ENCODE data around the gene NDST1.

The NDST1 gene

GRCh38 chr5:150562832-150563231 is 54.9 kb downstream of the NDST1 start:
- TF ChIP-seq GATA2 (IDR thresholded peaks at IDR 0.05; ENCODE audit: low read depth, low read length): no peak
- no peak for TF ChIP-seq GATA3 (IDR thresholded peaks at IDR 0.05; ENCODE audit: low read depth, low read length)

GRCh38 chr5:150565868-150566267 is 57.9 kb downstream of the NDST1 start:
- no peak for TF ChIP-seq GATA3 (IDR thresholded peaks at IDR 0.05; ENCODE audit: low read depth, low read length)
- TF ChIP-seq GATA2 (IDR thresholded peaks at IDR 0.05; ENCODE audit: low read depth, low read length): no peak

- TF ChIP-seq GATA2 (IDR thresholded peaks at IDR 0.05; ENCODE audit: low read depth, low read length) (no peak), GATA3 (IDR thresholded peaks at IDR 0.05; ENCODE audit: low read depth, low read length) (no peak)
Observed at GRCh38 chr5:150567031-150567717, 59.2 kb downstream of the NDST1 start.

GRCh38 chr5:150568663-150569062 is 60.7 kb downstream of the NDST1 start:
- TF ChIP-seq GATA3 (IDR thresholded peaks at IDR 0.05; ENCODE audit: low read depth, low read length): no peak
- TF ChIP-seq GATA2 (IDR thresholded peaks at IDR 0.05; ENCODE audit: low read depth, low read length): no peak

- TF ChIP-seq GATA2 (IDR thresholded peaks at IDR 0.05; ENCODE audit: low read depth, low read length): no peak
- no peak for TF ChIP-seq GATA3 (IDR thresholded peaks at IDR 0.05; ENCODE audit: low read depth, low read length)
Observed at GRCh38 chr5:150570333-150570732, 62.4 kb downstream of the NDST1 start.

- TF ChIP-seq GATA2 (IDR thresholded peaks at IDR 0.05; ENCODE audit: low read depth, low read length) (no peak), GATA3 (IDR thresholded peaks at IDR 0.05; ENCODE audit: low read depth, low read length) (no peak)
Observed at GRCh38 chr5:150571836-150572235, 63.9 kb downstream of the NDST1 start.

- TF ChIP-seq GATA2 (IDR thresholded peaks at IDR 0.05; ENCODE audit: low read depth, low read length) (no peak), GATA3 (IDR thresholded peaks at IDR 0.05; ENCODE audit: low read depth, low read length) (no peak)
Observed at GRCh38 chr5:150573216-150573615, 65.3 kb downstream of the NDST1 start.

GRCh38 chr5:150573867-150574817 is 66.2 kb downstream of the NDST1 start:
- TF ChIP-seq GATA3 (IDR thresholded peaks at IDR 0.05; ENCODE audit: low read depth, low read length): no peak
- no peak for TF ChIP-seq GATA2 (IDR thresholded peaks at IDR 0.05; ENCODE audit: low read depth, low read length)

GRCh38 chr5:150574818-150575547 is 67.1 kb downstream of the NDST1 start:
- TF ChIP-seq GATA3 (IDR thresholded peaks at IDR 0.05; ENCODE audit: low read depth, low read length): no peak
- TF ChIP-seq GATA2 (IDR thresholded peaks at IDR 0.05; ENCODE audit: low read depth, low read length): peak; percentile 20; the same call in 1 of the 2 replicates

- TF ChIP-seq GATA3 (IDR thresholded peaks at IDR 0.05; ENCODE audit: low read depth, low read length): no peak
Observed at GRCh38 chr5:150575745-150576448, 68.0 kb downstream of the NDST1 start.

GRCh38 chr5:150576449-150576949 is 68.6 kb downstream of the NDST1 start:
- TF ChIP-seq GATA2 (IDR thresholded peaks at IDR 0.05; ENCODE audit: low read depth, low read length) (no peak), GATA3 (IDR thresholded peaks at IDR 0.05; ENCODE audit: low read depth, low read length) (no peak)

GRCh38 chr5:150577378-150578139 is 69.6 kb downstream of the NDST1 start:
- TF ChIP-seq GATA3 (IDR thresholded peaks at IDR 0.05; ENCODE audit: low read depth, low read length) (no peak), GATA2 (IDR thresholded peaks at IDR 0.05; ENCODE audit: low read depth, low read length) (no peak)

Measured in SH-SY5Y (cell line).